HG03575 (cell line): Measurements from ENCODE around the gene WDR73.

Experiments used
- ATAC-seq: cut with Tn5 transposase; IDR thresholded peaks from one replicate; pipeline ENCODE4 v1.9.1; 2021; ENCODE audit not compliant: unreplicated experiment, insufficient number of reproducible peaks, low FRiP score; ENCODE audit errors: extremely low read depth

WDR73 gene

DNA sequence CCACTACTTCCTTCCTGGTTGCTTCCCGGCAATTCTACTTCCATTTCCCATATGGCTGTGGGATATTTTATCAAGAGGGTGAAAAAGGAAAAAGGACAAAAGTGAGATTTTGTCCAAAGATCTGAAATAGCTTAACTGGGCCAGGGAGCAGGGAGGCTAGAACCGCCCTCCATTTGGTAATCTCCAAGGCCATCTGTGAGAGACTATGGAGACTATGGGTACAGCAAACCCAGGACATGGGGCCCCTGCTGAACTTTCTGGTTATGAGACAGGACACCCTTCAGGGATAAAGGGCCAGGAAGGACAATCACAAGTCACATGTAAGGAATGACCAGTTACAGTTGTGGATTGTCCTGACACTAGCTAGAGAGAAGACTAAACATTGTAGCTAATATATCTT, 29.0 kb downstream of the WDR73 start:
- no peak for ATAC-seq

GRCh38 chr15:84624359-84624758, 29.7 kb downstream of the WDR73 start:
- no peak for ATAC-seq

- no peak for ATAC-seq
Measured at GRCh38 chr15:84621358-84621979, 32.6 kb downstream of the WDR73 start.

DNA sequence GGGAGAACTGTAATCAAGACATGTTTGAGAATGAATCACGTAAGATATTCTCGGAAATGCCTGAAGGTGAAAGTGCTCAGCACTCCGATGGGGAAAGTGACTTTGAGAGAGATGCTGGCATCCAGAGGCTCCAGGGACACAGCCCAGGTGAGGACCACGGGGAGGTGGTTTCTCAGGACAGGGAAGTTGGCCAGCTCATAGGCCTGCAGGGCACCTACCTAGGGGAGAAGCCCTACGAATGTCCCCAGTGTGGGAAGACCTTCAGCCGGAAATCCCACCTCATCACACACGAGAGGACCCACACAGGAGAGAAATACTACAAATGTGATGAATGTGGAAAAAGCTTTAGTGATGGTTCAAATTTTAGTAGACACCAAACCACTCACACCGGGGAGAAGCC, 33.5 kb downstream of the WDR73 start:
- ATAC-seq = no peak

- no peak for ATAC-seq
Measured at GRCh38 chr15:84616235-84616634, 37.8 kb downstream of the WDR73 start.

DNA sequence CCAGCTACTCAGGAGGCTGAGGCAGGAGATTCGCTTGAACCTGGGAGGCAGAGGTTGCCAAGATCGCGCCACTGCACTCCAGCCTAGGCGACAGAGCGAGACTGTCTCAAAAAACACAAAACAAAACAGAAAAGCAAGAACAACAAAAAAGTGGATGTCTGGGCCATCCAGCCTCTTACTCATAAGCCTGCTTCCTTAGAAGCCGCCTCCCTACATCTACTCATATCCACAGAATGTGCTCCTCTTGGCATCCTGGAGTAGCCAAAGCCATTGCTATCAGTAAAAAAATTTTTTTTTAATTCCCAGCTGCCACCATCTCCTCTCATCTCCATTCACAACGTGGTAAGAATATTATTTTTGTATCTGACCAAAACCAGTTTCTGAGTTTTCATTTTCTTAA, 42.5 kb downstream of the WDR73 start:
- no peak for ATAC-seq

GRCh38 chr15:84609818-84610525, 44.1 kb downstream of the WDR73 start:
- ATAC-seq = no peak

GRCh38 chr15:84608707-84609284, 45.3 kb downstream of the WDR73 start:
- ATAC-seq = no peak

DNA sequence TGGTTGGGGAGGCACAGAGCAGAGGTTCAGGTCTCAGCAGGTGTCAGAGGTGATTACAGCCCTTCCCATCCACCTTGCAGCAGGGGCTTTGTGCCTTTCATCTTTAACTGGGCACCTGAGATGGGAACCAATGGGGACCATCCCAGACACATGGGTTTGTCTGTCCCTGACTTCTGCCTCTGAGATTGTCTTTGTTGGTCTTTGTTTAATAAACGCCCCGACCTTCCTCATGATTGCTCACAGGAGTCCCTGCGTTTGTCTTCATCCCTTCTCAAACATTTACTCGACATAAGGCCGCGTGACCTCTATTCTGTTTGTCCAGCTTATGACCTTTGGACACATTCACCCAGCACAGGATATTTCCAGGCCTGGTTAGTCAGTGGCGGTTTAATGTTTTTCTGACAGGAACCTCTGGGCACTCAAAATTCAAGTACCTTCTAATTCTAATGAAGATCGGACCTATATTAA, 47.4 kb downstream of the WDR73 start:
- ATAC-seq = no peak

GRCh38 chr15:84605554-84605882, 48.6 kb downstream of the WDR73 start:
- ATAC-seq = no peak

DNA sequence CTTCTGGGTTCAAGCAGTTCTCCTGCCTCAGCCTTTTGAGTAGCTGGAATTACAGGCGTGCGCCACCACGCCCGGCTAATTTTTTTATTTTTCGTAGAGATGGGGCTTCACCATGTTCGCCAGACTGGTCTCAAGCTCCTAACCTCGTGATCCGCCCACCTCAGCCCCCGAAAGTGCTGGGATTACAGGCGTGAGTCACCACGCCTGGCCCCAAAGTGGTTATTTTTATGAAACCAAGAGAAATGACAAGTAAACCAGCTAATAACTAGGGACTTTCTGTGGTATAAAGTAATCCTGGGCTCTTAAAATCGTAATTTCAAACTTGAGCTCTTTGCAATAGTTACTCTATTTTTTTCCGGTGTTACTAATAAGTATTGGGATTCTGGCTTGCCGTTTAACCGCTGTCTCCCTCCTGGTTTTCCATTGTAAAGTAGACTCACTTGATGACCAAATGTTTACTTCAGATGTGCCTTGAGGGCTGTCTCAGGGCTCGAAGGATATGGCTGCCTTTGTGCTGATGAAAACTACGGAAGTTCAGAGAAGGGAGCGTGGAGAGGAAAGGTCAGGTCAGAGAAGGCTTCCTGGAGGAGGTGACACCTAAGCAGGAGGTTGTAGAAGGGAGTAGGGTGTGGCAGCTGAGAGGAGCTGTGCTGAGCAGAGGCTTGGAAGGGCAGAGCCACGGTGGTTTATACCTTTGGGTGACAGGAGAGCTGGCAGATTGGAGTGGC, 49.1 kb downstream of the WDR73 start:
- ATAC-seq = no peak

DNA sequence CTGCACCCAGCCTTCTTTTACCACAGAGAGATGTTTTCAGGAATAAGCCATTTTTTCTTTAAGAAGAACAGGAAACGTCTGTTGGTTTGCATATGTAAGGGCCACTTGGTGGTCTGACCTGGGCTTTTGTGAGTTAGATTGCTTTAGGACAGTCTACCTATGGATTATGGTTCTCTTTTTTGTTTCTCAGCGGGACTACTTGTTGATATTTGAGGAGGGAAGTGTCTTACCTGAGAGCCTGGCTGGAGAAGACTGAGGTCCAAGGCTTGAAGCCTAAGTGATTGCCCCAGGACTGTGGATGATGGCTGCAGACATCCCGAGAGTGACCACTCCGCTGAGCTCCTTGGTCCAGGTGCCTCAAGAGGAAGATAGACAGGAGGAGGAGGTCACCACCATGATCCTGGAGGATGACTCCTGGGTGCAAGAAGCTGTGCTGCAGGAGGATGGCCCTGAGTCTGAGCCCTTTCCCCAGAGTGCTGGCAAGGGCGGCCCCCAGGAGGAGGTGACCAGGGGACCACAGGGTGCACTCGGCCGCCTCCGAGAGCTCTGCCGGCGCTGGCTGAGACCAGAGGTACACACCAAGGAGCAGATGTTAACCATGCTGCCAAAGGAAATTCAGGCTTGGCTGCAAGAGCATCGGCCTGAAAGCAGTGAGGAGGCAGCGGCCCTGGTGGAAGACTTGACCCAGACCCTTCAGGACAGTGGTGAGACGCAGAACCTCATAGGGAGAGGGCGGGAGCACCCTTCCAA, 50.3 kb downstream of the WDR73 start:
- no peak for ATAC-seq

GRCh38 chr15:84601555-84601838, 52.6 kb downstream of the WDR73 start:
- ATAC-seq = no peak

- ATAC-seq = peak; percentile 54
Measured at GRCh38 chr15:84600687-84601554, 53.2 kb downstream of the WDR73 start, which contains the start of gene ZSCAN2. ZSCAN2 (plus strand) TSS chr15:84601009; CDS start chr15:84603928, 2,919 bp downstream.

DNA sequence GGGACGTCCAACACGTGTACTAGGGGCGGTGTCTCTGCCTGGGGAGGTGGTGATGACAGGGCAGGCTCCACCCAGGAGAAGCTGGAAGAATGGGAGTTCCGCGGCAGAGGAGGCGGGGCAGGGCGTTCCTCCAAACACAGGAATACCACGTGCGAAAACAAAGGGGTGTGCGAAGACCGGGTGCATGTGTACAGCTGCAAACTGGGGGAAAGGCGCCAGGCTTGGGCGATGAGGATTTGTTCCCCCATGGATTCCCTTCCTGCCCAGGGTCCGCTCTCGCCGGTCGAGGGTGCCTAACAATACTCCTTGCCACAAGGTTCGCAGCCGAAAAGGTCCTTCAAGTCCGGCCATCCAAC, 53.8 kb downstream of the WDR73 start:
- ATAC-seq = no peak

DNA sequence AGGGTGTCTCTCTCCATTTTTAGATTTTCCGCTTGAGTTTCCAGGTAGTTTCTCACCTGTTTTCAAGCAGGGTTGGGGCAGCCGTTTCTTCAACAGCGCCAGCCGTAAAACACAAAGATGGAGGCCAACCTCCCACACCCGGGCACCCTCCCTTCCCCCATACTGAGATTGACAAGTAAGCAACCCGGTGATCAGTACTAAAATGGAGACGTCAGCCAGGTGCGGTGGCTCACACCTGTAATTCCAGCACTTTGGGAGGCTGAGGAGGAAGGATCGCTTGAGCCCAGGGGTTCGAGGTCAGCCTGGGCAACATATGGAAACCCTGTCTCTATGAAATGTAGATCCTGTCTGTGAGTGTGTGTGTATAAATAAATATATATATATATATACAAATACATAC, 54.2 kb downstream of the WDR73 start:
- ATAC-seq = no peak

GRCh38 chr15:84598993-84599392, 55.1 kb downstream of the WDR73 start:
- no peak for ATAC-seq

GRCh38 chr15:84598250-84598649, 55.8 kb downstream of the WDR73 start:
- ATAC-seq = peak; percentile 34

GRCh38 chr15:84597296-84597695, 56.8 kb downstream of the WDR73 start:
- no peak for ATAC-seq
